OCI-LY1 (cell line): ENCODE results near the gene CPOX.

Source experiments
- H2AFZ ChIP-seq: fragments of 200-600 bp; sonication (generic), shearing (Covaris generic); 2 replicates; pipeline ENCODE4 v1.6.0; 2014; ENCODE audit warnings: antibody characterized with exemption, mild to moderate bottlenecking, low read length
- H3F3A ChIP-seq: fragments of 200-600 bp; sonication (generic), shearing (Covaris generic); 2 replicates; pipeline ENCODE4 v1.6.0; 2014; ENCODE audit warnings: mild to moderate bottlenecking, antibody characterized with exemption, low read length, moderate library complexity; ENCODE audit not compliant: insufficient read depth
- H3K27ac ChIP-seq: fragments of 200-600 bp; sonication (generic); 2 replicates; pipeline ENCODE4 v1.5.1; 2014; ENCODE audit warnings: low read length, mixed run types, mild to moderate bottlenecking, low read depth; ENCODE audit not compliant: poor library complexity, severe bottlenecking
- H3K27me3 ChIP-seq: fragments of 200-600 bp; sonication (generic); 2 replicates; pipeline ENCODE4 v1.6.0; 2014; ENCODE audit warnings: antibody characterized with exemption, mild to moderate bottlenecking, low read length, moderate library complexity; ENCODE audit not compliant: insufficient read depth
- H3K36me3 ChIP-seq: fragments of 200-600 bp; sonication (generic); 2 replicates; pipeline ENCODE4 v1.6.1; 2014; ENCODE audit warnings: mild to moderate bottlenecking, antibody characterized with exemption, low read length, moderate library complexity, mixed read lengths; ENCODE audit not compliant: insufficient read depth
- H3K4me1 ChIP-seq: fragments of 200-600 bp; sonication (generic); 2 replicates; pipeline ENCODE4 v1.5.1; 2014; ENCODE audit warnings: mild to moderate bottlenecking, low read length, moderate library complexity; ENCODE audit not compliant: insufficient read depth, severe bottlenecking
- H3K4me2 ChIP-seq: fragments of 200-600 bp; sonication (generic), shearing (Covaris generic); 2 replicates; pipeline ENCODE4 v1.6.1; 2014; ENCODE audit warnings: low read length
- H3K4me3 ChIP-seq: fragments of 200-600 bp; sonication (generic); 2 replicates; pipeline ENCODE4 v1.5.1; 2014; ENCODE audit warnings: low read length, low read depth, mild to moderate bottlenecking, mixed read lengths; ENCODE audit not compliant: poor library complexity, severe bottlenecking
- H3K79me2 ChIP-seq: fragments of 200-600 bp; shearing (Covaris generic); 2 replicates; pipeline ENCODE4 v1.6.1; 2016; ENCODE audit warnings: mixed run types, low read length, mixed read lengths; ENCODE audit not compliant: insufficient read depth
- H3K9ac ChIP-seq: fragments of 200-600 bp; sonication (generic), shearing (Covaris generic); 2 replicates; pipeline ENCODE4 v1.6.1; 2014; ENCODE audit warnings: mild to moderate bottlenecking, low read length, mixed read lengths
- H3K9me2 ChIP-seq: fragments of 200-600 bp; sonication (generic), shearing (Covaris generic); 2 replicates; pipeline ENCODE4 v1.6.1; 2014; ENCODE audit warnings: low read depth, mild to moderate bottlenecking, low read length, mixed read lengths
- H3K9me3 ChIP-seq: fragments of 200-600 bp; shearing (Covaris generic); 2 replicates; pipeline ENCODE4 v1.6.1; 2014; ENCODE audit warnings: low read length, mixed read lengths
- H4K20me1 ChIP-seq: fragments of 200-600 bp; sonication (generic), shearing (Covaris generic); 2 replicates; pipeline ENCODE4 v1.6.0; 2016; ENCODE audit warnings: mild to moderate bottlenecking, low read length; ENCODE audit not compliant: insufficient read depth
- EZH2 ChIP-seq: fragments of 200-600 bp; sonication (generic), shearing (Covaris generic); IDR thresholded peaks from 2 replicates; pipeline ENCODE4 v1.8.0; 2017; ENCODE audit warnings: borderline replicate concordance, mixed run types, mild to moderate bottlenecking, antibody characterized with exemption, low read length, moderate library complexity, mixed read lengths
- TF ChIP-seq, protein P1 (sequence below): fragments of 200-600 bp; sonication (generic), shearing (Covaris generic); IDR thresholded peaks from 2 replicates; pipeline ENCODE4 v1.5.1; 2017; ENCODE audit warnings: mild to moderate bottlenecking, antibody characterized with exemption, low read length, moderate library complexity, mixed read lengths

The CPOX gene

DNA sequence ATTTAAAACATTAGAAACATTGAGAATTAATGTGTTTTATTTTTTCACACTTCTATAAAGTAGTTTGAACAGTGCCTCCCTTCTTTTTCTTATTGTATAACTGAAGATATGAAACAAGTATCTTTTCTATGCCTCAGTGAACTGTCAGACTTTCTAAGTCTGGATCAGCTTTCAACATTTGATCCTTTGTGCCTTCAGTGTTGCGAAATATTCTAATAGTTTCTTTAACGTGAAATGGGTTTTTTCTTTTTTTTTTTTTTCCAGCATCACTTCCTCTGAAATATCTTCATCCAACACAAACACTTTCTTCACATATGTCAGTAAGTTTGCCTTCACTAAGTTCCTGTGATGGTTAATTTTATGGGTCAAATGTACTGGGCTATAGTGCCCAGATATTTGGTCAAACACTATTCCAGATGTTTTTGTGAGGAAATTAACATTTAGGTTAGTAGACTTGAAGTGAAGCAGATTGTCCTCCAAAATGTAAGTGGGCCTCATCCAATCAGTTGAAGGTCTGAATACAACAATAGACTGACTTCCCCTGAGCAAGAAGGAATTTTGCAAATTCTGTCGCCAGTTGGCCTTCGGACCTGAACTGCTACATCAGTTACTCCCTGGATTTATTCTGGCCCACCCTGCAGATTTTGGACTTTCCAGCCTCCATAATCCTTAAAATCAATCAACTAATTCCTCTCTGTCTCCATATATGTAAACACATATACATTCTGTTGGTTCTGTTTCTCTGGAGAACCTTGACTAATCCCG, 6.4 kb upstream of the CPOX start:
- Histone ChIP-seq H2AFZ (no peak overlapping the region), H3K4me3 (no peak overlapping the region), H3K9me3 (no peaks in the 10 kb centered on the region), H3K27ac (no peak overlapping the region), H3K36me3 (no peaks in the 10 kb centered on the region), H3K27me3 (no peaks in the 10 kb centered on the region), H3K4me2 (no peak overlapping the region), H3F3A (no peaks in the 10 kb centered on the region), H3K9ac (no peak overlapping the region), H3K9me2 (no peaks in the 10 kb centered on the region), H4K20me1 (no peaks in the 10 kb centered on the region), H3K4me1 (no peaks in the 10 kb centered on the region), H3K79me2 (no peaks in the 10 kb centered on the region)
- TF ChIP-seq, protein P1, sequence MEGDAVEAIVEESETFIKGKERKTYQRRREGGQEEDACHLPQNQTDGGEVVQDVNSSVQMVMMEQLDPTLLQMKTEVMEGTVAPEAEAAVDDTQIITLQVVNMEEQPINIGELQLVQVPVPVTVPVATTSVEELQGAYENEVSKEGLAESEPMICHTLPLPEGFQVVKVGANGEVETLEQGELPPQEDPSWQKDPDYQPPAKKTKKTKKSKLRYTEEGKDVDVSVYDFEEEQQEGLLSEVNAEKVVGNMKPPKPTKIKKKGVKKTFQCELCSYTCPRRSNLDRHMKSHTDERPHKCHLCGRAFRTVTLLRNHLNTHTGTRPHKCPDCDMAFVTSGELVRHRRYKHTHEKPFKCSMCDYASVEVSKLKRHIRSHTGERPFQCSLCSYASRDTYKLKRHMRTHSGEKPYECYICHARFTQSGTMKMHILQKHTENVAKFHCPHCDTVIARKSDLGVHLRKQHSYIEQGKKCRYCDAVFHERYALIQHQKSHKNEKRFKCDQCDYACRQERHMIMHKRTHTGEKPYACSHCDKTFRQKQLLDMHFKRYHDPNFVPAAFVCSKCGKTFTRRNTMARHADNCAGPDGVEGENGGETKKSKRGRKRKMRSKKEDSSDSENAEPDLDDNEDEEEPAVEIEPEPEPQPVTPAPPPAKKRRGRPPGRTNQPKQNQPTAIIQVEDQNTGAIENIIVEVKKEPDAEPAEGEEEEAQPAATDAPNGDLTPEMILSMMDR, result no peak
- no peak for TF ChIP-seq EZH2

DNA sequence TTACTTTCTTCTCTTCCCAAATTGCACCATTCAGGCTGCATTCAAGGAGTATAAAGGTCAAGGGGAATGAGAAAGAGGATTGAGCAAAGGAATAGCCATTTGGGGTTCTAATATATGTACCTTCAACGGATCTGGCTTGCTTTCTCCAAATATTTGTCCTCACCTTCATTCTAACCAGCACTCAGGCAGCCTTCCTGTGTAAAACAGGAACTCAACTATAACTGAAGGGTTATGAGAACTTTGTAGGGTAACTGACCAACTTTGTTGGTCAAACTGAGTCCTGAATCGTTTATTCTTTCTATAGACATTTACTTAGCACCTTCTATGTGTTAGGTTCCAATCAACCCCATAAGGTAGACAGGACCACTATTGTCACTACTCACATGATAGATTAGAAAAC, 5.1 kb upstream of the CPOX start:
- Histone ChIP-seq H2AFZ (no peak overlapping the region), H4K20me1 (no peaks in the 10 kb centered on the region), H3K4me1 (peaks cover 6% of the 10 kb centered on the region), H3K27me3 (no peaks in the 10 kb centered on the region), H3K9ac (no peak overlapping the region), H3K4me3 (no peak overlapping the region), H3K27ac (no peak overlapping the region), H3F3A (no peaks in the 10 kb centered on the region), H3K9me3 (no peaks in the 10 kb centered on the region), H3K79me2 (no peaks in the 10 kb centered on the region), H3K9me2 (no peaks in the 10 kb centered on the region), H3K36me3 (no peaks in the 10 kb centered on the region), H3K4me2 (no peak overlapping the region)
- TF ChIP-seq, protein P1, result no peak
- TF ChIP-seq EZH2, result no peak

DNA sequence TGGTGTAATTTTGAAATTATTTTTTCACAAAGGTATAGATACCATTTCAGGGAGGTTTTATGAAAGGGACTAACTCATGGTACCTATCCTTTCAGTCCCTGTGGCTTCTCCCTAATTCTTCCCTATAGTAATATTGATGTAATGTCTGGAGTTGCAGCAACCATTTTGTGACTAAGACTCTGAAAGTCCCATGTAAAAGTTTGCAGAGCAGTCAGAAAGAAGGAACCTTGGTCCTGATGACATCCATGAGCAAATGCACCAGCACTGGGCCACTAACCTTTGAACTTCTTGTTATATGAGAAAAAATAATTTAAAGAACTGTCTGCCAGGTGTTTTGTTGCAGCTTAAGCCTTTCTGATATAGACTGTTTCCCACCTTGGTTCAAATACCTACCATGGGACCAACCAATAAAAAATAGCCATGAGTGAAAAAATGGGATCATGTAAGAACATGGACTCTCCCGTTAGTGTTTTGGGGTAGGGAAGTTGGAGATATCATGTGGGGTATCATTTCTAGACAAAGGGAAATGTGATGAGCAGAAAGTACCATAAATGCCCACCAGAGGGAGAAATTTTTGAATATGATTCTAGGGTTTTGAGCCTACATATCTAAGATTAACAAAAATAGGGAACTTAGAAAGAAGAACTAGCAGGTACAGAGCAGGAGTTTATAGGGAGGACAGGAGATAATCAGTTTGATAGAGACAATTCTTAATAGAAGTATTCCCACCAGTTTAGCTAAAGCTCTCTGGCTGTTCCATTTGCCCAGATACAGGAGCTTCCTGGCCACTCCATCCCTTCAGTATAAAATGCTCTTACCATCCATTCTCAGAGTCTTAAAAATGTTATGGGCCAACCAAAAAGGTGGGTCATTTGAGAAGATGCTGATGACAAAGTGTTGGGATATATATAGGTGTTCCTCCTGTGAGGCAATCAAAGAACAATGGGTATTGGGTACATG, 3.4 kb upstream of the CPOX start:
- Histone ChIP-seq H3F3A (no peaks in the 10 kb centered on the region), H3K27me3 (no peaks in the 10 kb centered on the region), H3K4me3 (no peak overlapping the region), H2AFZ (no peak overlapping the region), H4K20me1 (no peaks in the 10 kb centered on the region), H3K4me1 (peaks cover 16% of the 10 kb centered on the region), H3K36me3 (no peaks in the 10 kb centered on the region), H3K9me3 (no peaks in the 10 kb centered on the region), H3K9me2 (no peaks in the 10 kb centered on the region), H3K4me2 (no peak overlapping the region), H3K79me2 (no peaks in the 10 kb centered on the region), H3K9ac (no peak overlapping the region), H3K27ac (no peak overlapping the region)
- TF ChIP-seq, protein P1, result peak; percentile 60
- TF ChIP-seq EZH2, result no peak
